Activated T-cell treated with anti-CD3 and anti-CD28 coated beads, Interleukin-2, amount 50 U/mL, for 72 hours (primary cell): Measurements from ENCODE around the gene SMAD5. TPM values are rescaled to one million over a fixed set of nuclear protein-coding genes. Genes with fewer than 3 reads are reported as not detected.

Experiments
- ATAC-seq, 2 donors: fragments of 150-1000 bp; cut with Tn5 transposase; replicated peaks in 1 of 2; 2 replicates each; pipeline ENCODE4 v1.10.0; 2021; ENCODE audit warnings: moderate library complexity in 2 of 2, mild to moderate bottlenecking in 1 of 2
- DNase-seq, 2 donors: peaks; one replicate each; pipeline ENCODE4 v3.0.0; 2021 to 2022; ENCODE audit warnings: mixed read lengths in 1 of 2
- H3K27ac Mint-ChIP-seq: one replicate; pipeline ENCODE4 v1.8.0; 2022; ENCODE audit warnings: mild to moderate bottlenecking, moderate library complexity, mixed read lengths
- H3K27me3 Mint-ChIP-seq: one replicate; pipeline ENCODE4 v1.8.0; 2022; ENCODE audit warnings: low read depth, mixed read lengths
- H3K36me3 Mint-ChIP-seq, 2 donors: one replicate each; pipeline ENCODE4 v1.8.0; 2022; ENCODE audit warnings: mixed read lengths in 2 of 2, mild to moderate bottlenecking in 1 of 2; ENCODE audit not compliant: insufficient read depth in 2 of 2
- H3K4me1 Mint-ChIP-seq: one replicate; pipeline ENCODE4 v1.8.0; 2022; ENCODE audit warnings: low read depth, mixed read lengths
- H3K4me3 Mint-ChIP-seq, 2 donors: one replicate each; pipeline ENCODE4 v1.8.0; 2022; ENCODE audit warnings: mild to moderate bottlenecking in 2 of 2, mixed read lengths in 2 of 2, moderate library complexity in 2 of 2
- H3K9me3 Mint-ChIP-seq, 2 donors: one replicate each; pipeline ENCODE4 v1.8.0; 2022; ENCODE audit warnings: mixed read lengths in 2 of 2
- total RNA-seq, 2 donors: library from RNA; stranded (reverse); gene quantifications; one replicate each; pipeline ENCODE4 v1.2.3, GENCODE V29; 2022

The SMAD5 gene
- total RNA-seq, 2 donors from 2014 or later, result 7.1 to 13.9 TPM

- Mint-ChIP-seq H3K27ac (no peak overlapping the region), H3K9me3 (no peaks in the 10 kb centered on the region), H3K36me3 (no peaks in the 10 kb centered on the region), H3K4me1 (peaks cover 10% of the 10 kb centered on the region), H3K4me3 (no peak overlapping the region), H3K27me3 (peaks cover 52% of the 10 kb centered on the region)
- ATAC-seq, result no peak
- no peak for DNase-seq
Measured at GRCh38 chr5:136129445-136129844, 3.2 kb upstream of the SMAD5 start.

DNA sequence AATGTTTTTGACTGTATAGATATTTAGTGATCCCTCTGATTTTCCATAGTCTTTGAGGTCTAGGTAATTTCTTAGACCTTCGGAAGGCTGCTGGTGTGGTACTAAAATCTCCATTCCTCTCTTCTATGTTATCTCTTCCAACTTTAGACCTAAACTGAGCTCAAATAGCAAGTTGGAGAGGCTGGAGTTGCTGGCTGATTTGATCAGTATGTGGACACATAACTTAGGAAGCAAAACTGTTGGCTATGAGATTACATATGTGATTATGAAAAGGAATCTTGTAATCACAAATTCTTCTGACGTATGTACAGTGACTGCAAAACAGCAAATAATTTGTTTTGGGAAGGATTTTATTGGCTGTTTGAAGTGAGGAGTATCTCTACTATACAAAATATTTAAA is 2.1 kb upstream of the SMAD5 start:
- no peak overlapping the region for H3K27ac Mint-ChIP-seq
- no peak overlapping the region for H3K4me3 Mint-ChIP-seq
- ATAC-seq (no peak), DNase-seq (no peak)
- H3K4me1 Mint-ChIP-seq, result peaks cover 10% of the 10 kb centered on the region
- peaks cover 57% of the 10 kb centered on the region for H3K27me3 Mint-ChIP-seq
- H3K9me3 Mint-ChIP-seq, result no peaks in the 10 kb centered on the region
- no peaks in the 10 kb centered on the region for H3K36me3 Mint-ChIP-seq

- H3K27me3 Mint-ChIP-seq, result peaks cover 50% of the 10 kb centered on the region
- no peaks in the 10 kb centered on the region for H3K9me3 Mint-ChIP-seq
- DNase-seq (peak in 1 of 2 donors; percentile 12), ATAC-seq (no peak)
- peak overlapping the region; percentile 90 for H3K27ac Mint-ChIP-seq
- H3K4me3 Mint-ChIP-seq, result peak overlapping the region; percentile 90 to 96
- H3K4me1 Mint-ChIP-seq, result peaks cover 10% of the 10 kb centered on the region
- no peaks in the 10 kb centered on the region for H3K36me3 Mint-ChIP-seq
Measured at GRCh38 chr5:136132087-136132486, 558 bp upstream of the SMAD5 start.

- H3K9me3 Mint-ChIP-seq, result no peaks in the 10 kb centered on the region
- H3K4me1 Mint-ChIP-seq, result peaks cover 16% of the 10 kb centered on the region
- peak overlapping the region; percentile 47 for H3K27ac Mint-ChIP-seq
- DNase-seq (peak; percentile 12 to 39), ATAC-seq (peak; percentile 56 to 68)
- H3K27me3 Mint-ChIP-seq, result peaks cover 42% of the 10 kb centered on the region
- peak overlapping the region; percentile 84 to 91 for H3K4me3 Mint-ChIP-seq
- H3K36me3 Mint-ChIP-seq, result no peaks in the 10 kb centered on the region
Measured at GRCh38 chr5:136133222-136133921, 727 bp downstream of the SMAD5 start.

DNA sequence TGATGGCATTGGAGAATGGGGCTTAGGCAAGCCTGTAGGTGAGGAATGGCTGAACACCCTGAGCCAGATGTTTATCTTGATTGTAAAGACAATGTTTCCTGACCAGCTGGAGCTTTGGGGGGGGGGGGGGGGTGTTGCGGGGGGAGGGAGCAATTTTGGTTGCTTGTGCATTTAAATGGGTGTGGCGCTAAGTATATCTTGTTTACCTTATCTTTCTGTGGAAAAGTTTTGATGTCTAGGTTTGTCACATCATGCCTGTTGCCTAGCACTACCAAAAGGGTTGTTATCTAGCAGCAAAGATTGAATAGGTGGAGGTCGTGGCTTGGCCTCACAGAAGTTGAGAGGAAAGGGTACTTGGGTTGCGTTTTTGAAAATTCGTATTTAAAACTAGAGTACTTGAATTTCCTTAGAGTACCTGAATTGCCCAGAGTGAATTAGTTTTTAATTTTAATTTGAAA is 1.3 kb downstream of the SMAD5 start:
- Mint-ChIP-seq H3K36me3 (no peaks in the 10 kb centered on the region), H3K27ac (no peak overlapping the region), H3K4me1 (peaks cover 16% of the 10 kb centered on the region), H3K4me3 (peak overlapping the region; percentile 84 to 91), H3K9me3 (no peaks in the 10 kb centered on the region), H3K27me3 (peaks cover 39% of the 10 kb centered on the region)
- DNase-seq (no peak), ATAC-seq (no peak)

GRCh38 chr5:136134653-136135052 is 2.0 kb downstream of the SMAD5 start:
- Mint-ChIP-seq H3K4me1 (peaks cover 16% of the 10 kb centered on the region), H3K36me3 (no peaks in the 10 kb centered on the region), H3K27me3 (peaks cover 32% of the 10 kb centered on the region), H3K4me3 (peak overlapping the region in 1 of 2 donors; percentile 63), H3K27ac (no peak overlapping the region), H3K9me3 (no peaks in the 10 kb centered on the region)
- DNase-seq, result no peak
- ATAC-seq, result no peak

DNA sequence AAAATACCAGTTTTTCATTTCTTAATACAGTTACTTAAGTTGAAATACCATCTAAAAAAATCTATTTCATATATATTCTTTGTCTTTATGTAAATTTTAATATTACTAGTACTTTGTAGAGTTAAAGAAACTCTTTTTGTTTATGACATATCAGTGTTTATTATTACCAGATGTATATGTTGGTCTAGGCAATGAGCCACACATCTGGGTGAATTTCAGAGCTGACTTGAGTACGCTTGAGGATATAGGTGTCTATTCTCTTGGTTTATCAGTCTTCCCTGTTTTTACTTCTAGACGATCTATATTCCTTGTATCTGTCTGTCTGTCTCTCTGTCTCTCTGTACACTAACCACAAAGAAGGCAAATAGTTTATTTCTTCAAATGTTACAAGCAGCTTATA is 2.9 kb downstream of the SMAD5 start:
- Mint-ChIP-seq H3K9me3 (no peaks in the 10 kb centered on the region), H3K27ac (no peak overlapping the region), H3K27me3 (peaks cover 26% of the 10 kb centered on the region)

DNA sequence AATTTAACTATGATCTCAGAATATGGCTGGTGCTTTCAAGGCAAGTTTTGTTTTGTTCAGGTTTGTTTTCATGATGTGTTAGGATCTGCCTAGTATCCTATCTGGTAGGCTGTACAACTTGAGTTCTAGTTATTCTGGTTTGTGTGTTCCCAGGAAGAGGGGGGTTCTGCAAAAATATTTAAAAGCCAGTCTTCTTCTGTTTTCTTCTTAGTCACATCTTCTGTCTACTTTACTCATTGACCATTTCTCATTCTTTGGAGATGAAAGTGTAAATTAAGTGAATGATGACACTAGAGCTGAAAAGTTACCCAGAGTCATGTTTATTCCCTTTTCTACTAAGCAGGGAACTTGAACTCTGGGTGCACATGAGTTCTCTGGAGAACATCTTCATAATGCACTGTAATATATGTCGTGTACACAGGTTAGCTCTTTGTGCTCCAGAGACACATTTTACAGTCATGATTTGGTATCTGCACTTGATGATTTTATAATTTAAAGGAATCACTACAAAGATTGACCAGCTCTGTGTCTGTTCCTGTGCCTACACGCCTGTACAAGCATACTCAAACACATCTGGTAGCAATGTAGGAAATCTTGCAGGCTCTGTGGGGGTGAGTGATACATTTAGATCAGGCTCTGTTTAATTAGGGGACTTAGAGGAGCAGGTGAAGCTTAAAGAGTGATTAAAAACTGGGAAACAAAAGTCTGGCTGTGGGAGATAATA is 5.0 kb downstream of the SMAD5 start:
- DNase-seq (no peak), ATAC-seq (no peak)
- Mint-ChIP-seq H3K27ac (no peak overlapping the region), H3K27me3 (peaks cover 5% of the 10 kb centered on the region), H3K9me3 (no peaks in the 10 kb centered on the region), H3K4me3 (peak overlapping the region in 1 of 2 donors; percentile 1), H3K4me1 (peaks cover 11% of the 10 kb centered on the region), H3K36me3 (no peaks in the 10 kb centered on the region)

More for the DNA sequence above, 2.9 kb downstream of the SMAD5 start:
- no peak for DNase-seq
- Mint-ChIP-seq H3K4me3 (peak overlapping the region in 1 of 2 donors; percentile 36), H3K4me1 (peaks cover 16% of the 10 kb centered on the region), H3K36me3 (no peaks in the 10 kb centered on the region)
- ATAC-seq, result no peak

DNA sequence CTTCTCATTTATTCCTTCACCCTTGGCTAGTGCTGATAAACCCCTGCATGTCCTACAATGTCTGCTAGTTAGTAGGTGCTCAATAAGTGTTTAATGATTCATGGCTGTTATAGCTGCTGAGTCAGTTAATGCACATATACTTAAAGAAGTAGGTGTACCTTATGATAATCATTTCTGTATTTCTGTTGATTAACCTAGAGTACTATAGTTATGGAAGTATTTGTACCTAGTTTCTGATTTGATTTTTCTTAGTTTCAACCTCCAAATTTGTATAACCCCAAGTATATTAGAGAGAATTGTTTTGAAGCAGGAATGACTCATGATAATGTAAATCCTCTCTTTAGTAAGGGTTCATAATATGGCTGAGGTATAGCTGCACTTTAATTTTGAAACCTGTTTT is 8.9 kb downstream of the SMAD5 start:
- H3K9me3 Mint-ChIP-seq, result no peaks in the 10 kb centered on the region
- DNase-seq, result no peak
- no peaks in the 10 kb centered on the region for H3K27me3 Mint-ChIP-seq
- no peaks in the 10 kb centered on the region for H3K36me3 Mint-ChIP-seq
- peaks cover 5% of the 10 kb centered on the region for H3K4me1 Mint-ChIP-seq
- H3K27ac Mint-ChIP-seq, result no peak overlapping the region
- H3K4me3 Mint-ChIP-seq, result no peak overlapping the region
- ATAC-seq, result peak; percentile 64 to 81

GRCh38 chr5:136143312-136143711 is 10.7 kb downstream of the SMAD5 start:
- DNase-seq (no peak), ATAC-seq (no peak)
- H3K4me3 Mint-ChIP-seq, result no peak overlapping the region
- H3K27me3 Mint-ChIP-seq, result no peaks in the 10 kb centered on the region
- H3K36me3 Mint-ChIP-seq, result no peaks in the 10 kb centered on the region
- H3K4me1 Mint-ChIP-seq, result no peaks in the 10 kb centered on the region
- no peak overlapping the region for H3K27ac Mint-ChIP-seq
- H3K9me3 Mint-ChIP-seq, result no peaks in the 10 kb centered on the region

DNA sequence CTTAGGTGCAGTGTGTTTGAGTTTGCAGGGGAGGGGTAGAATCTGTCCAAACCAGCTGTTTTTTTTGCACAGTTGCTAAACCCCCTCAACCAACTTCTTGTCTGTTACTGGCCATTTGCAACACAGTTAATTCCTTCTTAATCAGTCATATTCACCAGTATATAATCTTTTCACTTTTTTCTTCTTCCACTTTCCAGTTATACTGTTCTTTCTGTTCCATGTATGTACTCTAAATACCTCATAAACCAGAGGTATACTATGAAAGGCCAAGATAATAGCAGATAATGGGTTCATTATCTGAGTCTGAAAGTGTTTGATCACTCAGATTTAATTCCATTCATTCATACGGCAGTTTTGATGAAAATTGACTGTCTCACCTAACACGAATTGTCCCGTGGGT is 11.1 kb downstream of the SMAD5 start:
- Mint-ChIP-seq H3K27me3 (no peaks in the 10 kb centered on the region), H3K4me1 (no peaks in the 10 kb centered on the region), H3K4me3 (no peak overlapping the region), H3K9me3 (no peaks in the 10 kb centered on the region), H3K36me3 (no peaks in the 10 kb centered on the region), H3K27ac (no peak overlapping the region)
- no peak for ATAC-seq
- DNase-seq, result no peak

- no peaks in the 10 kb centered on the region for H3K4me1 Mint-ChIP-seq
- H3K4me3 Mint-ChIP-seq, result no peak overlapping the region
- no peaks in the 10 kb centered on the region for H3K9me3 Mint-ChIP-seq
- H3K27ac Mint-ChIP-seq, result no peak overlapping the region
- H3K36me3 Mint-ChIP-seq, result no peaks in the 10 kb centered on the region
- peak in 1 of 2 donors; percentile 49 for ATAC-seq
- H3K27me3 Mint-ChIP-seq, result no peaks in the 10 kb centered on the region
- DNase-seq, result no peak
Measured at GRCh38 chr5:136145030-136145429, 12.4 kb downstream of the SMAD5 start.

GRCh38 chr5:136146201-136146600 is 13.6 kb downstream of the SMAD5 start:
- ATAC-seq (no peak), DNase-seq (no peak)
- no peak overlapping the region for H3K4me3 Mint-ChIP-seq
- H3K27me3 Mint-ChIP-seq, result no peaks in the 10 kb centered on the region
- no peaks in the 10 kb centered on the region for H3K9me3 Mint-ChIP-seq
- no peaks in the 10 kb centered on the region for H3K4me1 Mint-ChIP-seq
- no peaks in the 10 kb centered on the region for H3K36me3 Mint-ChIP-seq
- no peak overlapping the region for H3K27ac Mint-ChIP-seq
